HL-60 (cell line): ENCODE results near the gene CD209.

Source experiments
- CTCF ChIP-seq: IDR thresholded peaks from one replicate; pipeline ENCODE4 v1.5.1; 2011; ENCODE audit warnings: low read length, control low read depth, inconsistent platforms; ENCODE audit not compliant: insufficient read depth
- GABPA ChIP-seq: IDR thresholded peaks from 2 replicates; pipeline ENCODE4 v1.6.1; 2012; ENCODE audit warnings: low read depth

- no peak for TF ChIP-seq CTCF
- TF ChIP-seq GABPA = no peak
Measured at GRCh38 chr19:7746903-7747884, at the start of gene CD209.
